ENCODE data around the gene NHLH1. TPM values are rescaled to one million over a fixed set of nuclear protein-coding genes. Genes with fewer than 3 reads are reported as not detected.

NHLH1 gene
- total and polyA plus RNA-seq, 2 of the 4 experiments (the other 2 are of a cell fraction), result 0.14 TPM; not detected in 1

- Histone ChIP-seq H3K36me3 (ENCODE audit: control insufficient read depth, insufficient read depth, low read length) (no peaks in the 10 kb centered on the region), H3K23ac (ENCODE audit: low read depth, low read length) (no peak overlapping the region), H3K9me1 (ENCODE audit: insufficient read depth, low read length) (no peaks in the 10 kb centered on the region; the same call in 1 of the 2 replicates), H2AK5ac (ENCODE audit: low read depth, low read length) (no peak overlapping the region), H4K8ac (ENCODE audit: low read depth in 2 of 2, low read length in 2 of 2) (no peak overlapping the region), H3K9ac (ENCODE audit: low read depth, low read length) (no peak overlapping the region), H4K91ac (ENCODE audit: insufficient read depth, low read depth, low read length) (no peak overlapping the region), H2BK20ac (ENCODE audit: low read depth, low read length) (no peak overlapping the region), H3K79me1 (ENCODE audit: low read depth in 1 of 2, low read length in 2 of 2) (no peaks in the 10 kb centered on the region), H2BK120ac (ENCODE audit: low read depth, low read length) (no peak overlapping the region), H3K4me1 (ENCODE audit: control insufficient read depth, insufficient read depth, low read length) (no peaks in the 10 kb centered on the region), H2BK5ac (ENCODE audit: low read depth, low read length, poor library complexity, severe bottlenecking) (no peak overlapping the region), H2AFZ (replicated peaks; ENCODE audit: low read length, poor library complexity) (no peak overlapping the region), H3K27ac (ENCODE audit: insufficient read depth, low read length) (no peak overlapping the region), H4K5ac (ENCODE audit: low read depth, low read length) (no peak overlapping the region), H3K27me3 (ENCODE audit: control insufficient read depth, insufficient read depth, low read length) (peaks cover 3% of the 10 kb centered on the region; the same call in 1 of the 2 replicates), H3K18ac (ENCODE audit: low read depth, low read length) (no peak overlapping the region), H3K9me3 (ENCODE audit: control insufficient read depth, insufficient read depth, low read length) (no peaks in the 10 kb centered on the region), H2BK15ac (ENCODE audit: low read depth, low read length) (no peak overlapping the region), H3K4ac (ENCODE audit: low read depth, low read length) (no peak overlapping the region), H4K20me1 (ENCODE audit: insufficient read depth, low read length) (no peaks in the 10 kb centered on the region), H3K4me2 (ENCODE audit: low read depth, low read length) (no peak overlapping the region), H2AK9ac (replicated peaks; ENCODE audit: low read depth, low read length, poor library complexity) (no peak overlapping the region), H3K56ac (ENCODE audit: extremely low read depth, insufficient read depth, low read length) (no peak overlapping the region), H3K14ac (replicated peaks; ENCODE audit: low read depth, low read length) (no peak overlapping the region), H3K4me3 (ENCODE audit: insufficient read depth, low read depth, low read length) (no peak overlapping the region)
- in situ Hi-C loops (cut with MboI; ENCODE audit: low sequenced_read_pairs) (no loop called here), intact Hi-C loops (cut with micrococcal nuclease) (no loop called here), dilution Hi-C loops (cut with HindIII; ENCODE audit: low sequenced_read_pairs, unreplicated experiment) (no loop called here)
- POLR2A ChIA-PET (ENCODE audit: unreplicated experiment), result no interaction called here
- DNase-seq (no peak), ATAC-seq (ENCODE audit: low read depth) (no peak)
- no TSS peak for BruUV-seq (replicated peaks)
- no peak for TF ChIP-seq MAZ (IDR thresholded peaks at IDR 0.05; ENCODE audit: borderline replicate concordance, low read depth, low read length)
- no peak for TF ChIP-seq RFX5 (IDR thresholded peaks at IDR 0.05; ENCODE audit: low read depth, low read length)
- no peak for TF ChIP-seq CHD1 (IDR thresholded peaks at IDR 0.05; ENCODE audit: low read depth, low read length)
- no peak for TF ChIP-seq BHLHE40 (IDR thresholded peaks at IDR 0.05; ENCODE audit: low read depth, low read length)
- no peak for TF ChIP-seq RAD21 (IDR thresholded peaks at IDR 0.05; ENCODE audit: low read length)
- TF ChIP-seq NFE2L2 (IDR thresholded peaks at IDR 0.05; ENCODE audit: low read depth, low read length), result no peak
- no peak for TF ChIP-seq CEBPB (IDR thresholded peaks at IDR 0.05; ENCODE audit: low read depth, low read length)
- TF ChIP-seq RCOR1 (IDR thresholded peaks at IDR 0.05; ENCODE audit: insufficient replicate concordance, low read length), result no peak
- no peak for TF ChIP-seq MXI1 (IDR thresholded peaks at IDR 0.05; ENCODE audit: borderline replicate concordance, low read depth, low read length)
- TF ChIP-seq SMC3 (IDR thresholded peaks at IDR 0.05; ENCODE audit: low read depth, low read length), result no peak
- TF ChIP-seq, protein P1, sequence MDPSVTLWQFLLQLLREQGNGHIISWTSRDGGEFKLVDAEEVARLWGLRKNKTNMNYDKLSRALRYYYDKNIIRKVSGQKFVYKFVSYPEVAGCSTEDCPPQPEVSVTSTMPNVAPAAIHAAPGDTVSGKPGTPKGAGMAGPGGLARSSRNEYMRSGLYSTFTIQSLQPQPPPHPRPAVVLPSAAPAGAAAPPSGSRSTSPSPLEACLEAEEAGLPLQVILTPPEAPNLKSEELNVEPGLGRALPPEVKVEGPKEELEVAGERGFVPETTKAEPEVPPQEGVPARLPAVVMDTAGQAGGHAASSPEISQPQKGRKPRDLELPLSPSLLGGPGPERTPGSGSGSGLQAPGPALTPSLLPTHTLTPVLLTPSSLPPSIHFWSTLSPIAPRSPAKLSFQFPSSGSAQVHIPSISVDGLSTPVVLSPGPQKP (IDR thresholded peaks at IDR 0.05; ENCODE audit: borderline replicate concordance, low read depth, low read length), result no peak
- TF ChIP-seq, protein P2, sequence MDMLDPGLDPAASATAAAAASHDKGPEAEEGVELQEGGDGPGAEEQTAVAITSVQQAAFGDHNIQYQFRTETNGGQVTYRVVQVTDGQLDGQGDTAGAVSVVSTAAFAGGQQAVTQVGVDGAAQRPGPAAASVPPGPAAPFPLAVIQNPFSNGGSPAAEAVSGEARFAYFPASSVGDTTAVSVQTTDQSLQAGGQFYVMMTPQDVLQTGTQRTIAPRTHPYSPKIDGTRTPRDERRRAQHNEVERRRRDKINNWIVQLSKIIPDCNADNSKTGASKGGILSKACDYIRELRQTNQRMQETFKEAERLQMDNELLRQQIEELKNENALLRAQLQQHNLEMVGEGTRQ (IDR thresholded peaks at IDR 0.05; ENCODE audit: low read depth, low read length), result no peak
- no peak for TF ChIP-seq CTCF (conservative IDR thresholded peaks at IDR 0.05; ENCODE audit: low read depth, low read length)
- TF ChIP-seq MAFK (IDR thresholded peaks at IDR 0.05; ENCODE audit: low read depth, low read length), result no peak
- TF ChIP-seq FOS (IDR thresholded peaks at IDR 0.05; ENCODE audit: low read depth, low read length), result no peak
- no peak for TF ChIP-seq POLR2A (IDR thresholded peaks at IDR 0.05; ENCODE audit: low read depth, low read length)
- CTCF ChIA-PET, result interaction anchor here (0.7 kb wide), 1 partner anchor 17 kb away, joined by 4 read pairs; no protein-coding TSS in a partner anchor
- WGBS, 2 experiments (ENCODE audit: extremely low coverage in 2 of 2, insufficient read length in 1 of 2), result 79% methylated on average over 3 of the region's 5 CpGs; no CpG with 5 or more reads in 1 of the 2 experiments
Measured at GRCh38 chr1:160409486-160409885, 42.6 kb downstream of the NHLH1 start.
